HG03354 (cell line): ENCODE measurements around the gene NT5DC1.
"Not testable (repeated sequence)": the region's sequence is repeated elsewhere in the genome, so short reads cannot be mapped to it uniquely, and the experiment has no call there.

Source experiments
- ATAC-seq: cut with Tn5 transposase; IDR thresholded peaks from one replicate; pipeline ENCODE4 v1.9.1; 2021; ENCODE audit warnings: mild to moderate bottlenecking; ENCODE audit not compliant: unreplicated experiment, poor library complexity, severe bottlenecking

The NT5DC1 gene

GRCh38 chr6:116087437-116088027 lies 13.1 kb upstream of the NT5DC1 start:
- ATAC-seq = peak; percentile 97

GRCh38 chr6:116088946-116089345 lies 11.7 kb upstream of the NT5DC1 start:
- no peak for ATAC-seq

GRCh38 chr6:116090251-116090650 lies 10.4 kb upstream of the NT5DC1 start:
- ATAC-seq = peak; percentile 63

- ATAC-seq = no peak
These were observed 6.6 kb upstream of the NT5DC1 start for GRCh38 chr6:116094041-116094440.

DNA sequence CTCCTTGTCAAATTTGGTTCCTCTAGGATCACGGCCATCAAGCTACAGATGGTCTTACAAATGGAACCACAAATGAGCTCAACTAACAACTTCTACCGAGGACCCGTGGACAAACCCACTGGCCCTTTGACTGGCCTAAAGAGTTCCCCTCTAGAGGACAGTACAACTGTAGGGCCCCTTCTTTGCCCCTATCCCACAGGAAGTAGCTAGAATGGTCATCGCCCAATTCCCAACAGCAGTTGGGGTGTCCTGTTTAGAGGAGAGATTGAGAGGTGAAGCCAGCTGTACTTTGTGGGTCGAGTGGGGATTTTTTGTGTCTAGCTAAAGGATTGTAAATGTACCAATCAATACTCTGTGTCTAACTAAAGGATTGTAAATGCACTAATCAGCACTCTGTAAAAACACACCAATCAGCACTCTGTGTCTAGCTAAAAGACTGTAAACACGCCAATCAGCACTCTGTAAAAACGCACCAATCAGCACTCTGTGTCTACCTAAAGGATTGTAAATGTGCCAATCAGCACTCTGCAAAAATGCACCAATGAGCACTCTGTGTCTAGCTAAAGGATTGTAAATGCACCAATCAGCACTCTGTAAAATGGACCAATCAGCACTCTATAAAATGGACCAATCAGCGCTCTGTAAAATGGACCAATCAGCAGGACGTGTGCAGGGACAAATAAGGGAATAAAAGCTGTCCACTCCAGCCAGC lies 4.4 kb upstream of the NT5DC1 start:
- ATAC-seq = not testable (repeated sequence)

DNA sequence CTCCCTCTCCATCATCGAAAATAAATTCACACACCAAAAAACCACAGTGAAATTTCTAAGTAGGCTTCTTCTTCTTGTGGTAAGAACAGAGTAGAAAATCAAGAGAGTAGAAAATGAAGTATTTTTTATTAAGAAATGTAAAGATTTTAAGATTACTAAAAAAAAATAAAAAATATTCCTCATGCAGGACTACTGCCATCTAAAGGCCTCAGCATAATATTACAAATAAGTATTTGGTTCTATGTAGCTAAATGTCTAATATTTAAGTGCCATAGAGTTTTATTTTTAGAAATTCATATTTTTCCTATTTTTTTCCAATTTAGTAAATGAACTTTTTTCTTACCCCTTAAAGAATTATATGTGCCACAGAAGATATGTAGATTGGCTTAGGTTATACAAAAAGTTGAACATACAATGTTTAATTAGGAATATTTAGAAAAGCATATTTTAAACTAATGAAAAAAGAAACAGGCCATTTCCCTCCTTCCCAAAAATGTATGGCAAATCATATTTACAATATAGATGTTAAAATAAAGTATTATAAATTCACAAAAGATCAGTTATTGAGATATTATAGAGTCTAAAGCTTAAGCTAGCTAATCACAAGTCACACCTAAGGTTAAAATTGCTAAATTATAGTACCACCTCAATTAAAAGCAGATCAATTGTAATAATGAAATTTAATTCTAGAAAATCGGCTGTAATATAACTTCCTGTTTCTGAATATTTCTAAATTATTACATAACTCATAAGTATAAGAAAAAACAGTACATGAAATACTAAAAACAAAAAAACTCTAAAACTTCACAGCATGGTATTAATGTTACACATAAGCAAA lies 3.5 kb upstream of the NT5DC1 start:
- no peak for ATAC-seq

DNA sequence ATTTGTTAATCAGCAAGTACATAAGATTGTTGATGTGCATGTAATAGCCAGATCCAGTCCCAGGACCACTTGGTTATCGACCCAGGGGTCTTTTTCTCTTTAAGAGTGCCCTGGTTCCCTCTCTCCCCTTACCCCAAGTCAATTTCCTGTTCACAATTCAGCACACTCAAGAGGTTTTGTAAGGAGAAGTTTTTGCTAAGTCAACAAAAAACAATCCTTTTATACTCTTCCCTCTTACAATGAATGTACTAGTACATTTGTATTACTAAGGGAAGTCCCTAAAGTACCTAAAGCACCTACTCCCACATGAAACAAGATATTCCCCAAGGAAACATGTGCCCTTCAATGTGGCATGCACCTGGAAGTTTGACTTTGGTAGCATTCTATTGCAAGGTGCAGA lies 1.6 kb upstream of the NT5DC1 start:
- no peak for ATAC-seq

GRCh38 chr6:116101302-116101718 lies 657 bp downstream of the NT5DC1 start:
- no peak for ATAC-seq

DNA sequence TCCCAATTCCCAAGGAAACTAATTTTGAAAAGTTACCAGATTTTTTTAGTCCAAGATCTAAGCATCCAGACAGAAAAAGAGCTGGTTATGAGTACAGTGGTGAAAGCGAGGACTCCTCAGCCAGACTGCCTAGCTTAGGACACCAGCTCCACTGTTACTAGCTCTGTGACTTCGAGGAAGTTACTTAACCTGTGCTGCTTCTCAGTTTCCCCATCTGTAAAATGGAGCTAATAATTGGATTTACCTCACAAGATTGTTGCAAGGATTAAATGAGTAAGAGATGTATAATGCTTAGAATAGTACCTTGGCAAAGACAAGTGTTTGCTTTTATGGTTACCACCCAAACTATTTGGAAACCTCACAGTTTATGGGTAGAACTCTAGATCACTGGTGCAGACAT lies 1.1 kb downstream of the NT5DC1 start:
- no peak for ATAC-seq

- ATAC-seq = no peak
These were observed 2.2 kb downstream of the NT5DC1 start for GRCh38 chr6:116102873-116103272.

GRCh38 chr6:116104636-116105035 lies 4.0 kb downstream of the NT5DC1 start:
- no peak for ATAC-seq

GRCh38 chr6:116105247-116105646 lies 4.6 kb downstream of the NT5DC1 start:
- ATAC-seq = no peak

DNA sequence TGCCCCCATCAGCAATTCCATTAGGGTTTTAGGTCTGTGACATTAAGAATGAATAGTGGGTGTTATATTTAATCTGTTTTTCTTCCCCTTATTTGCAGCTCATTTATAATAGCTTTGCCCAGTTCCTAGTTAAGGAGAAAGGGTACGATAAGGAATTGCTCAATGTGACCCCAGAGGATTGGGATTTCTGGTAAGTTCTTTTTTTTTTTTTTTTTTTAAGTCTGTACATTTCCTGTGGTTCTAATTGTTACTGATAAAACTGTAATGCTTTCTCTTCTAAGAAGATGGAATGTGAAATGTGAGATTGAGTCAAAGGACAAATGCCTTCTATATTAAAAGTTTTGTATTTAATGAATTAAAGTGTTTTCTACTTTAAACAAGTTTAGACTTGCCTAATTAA lies 5.5 kb downstream of the NT5DC1 start:
- ATAC-seq = no peak

DNA sequence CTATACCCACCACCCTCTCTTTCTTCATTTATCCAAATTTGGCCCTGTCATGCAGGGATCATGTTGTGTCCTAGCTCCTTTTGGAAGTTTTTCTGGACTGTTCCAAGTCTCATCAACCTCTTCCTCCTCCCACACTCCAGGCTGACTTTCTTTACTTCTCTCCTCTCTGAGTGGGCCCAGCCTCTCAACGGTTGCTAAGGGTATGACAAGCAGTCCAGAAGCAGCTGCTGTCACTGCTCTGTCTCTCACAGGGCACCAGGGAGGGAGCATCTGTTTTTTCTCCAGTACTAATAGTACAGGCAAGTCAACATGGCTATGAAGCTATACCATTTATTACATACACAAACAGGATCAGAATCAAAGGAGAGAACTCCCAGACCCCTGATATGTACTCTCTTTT lies 8.2 kb downstream of the NT5DC1 start:
- ATAC-seq = no peak

DNA sequence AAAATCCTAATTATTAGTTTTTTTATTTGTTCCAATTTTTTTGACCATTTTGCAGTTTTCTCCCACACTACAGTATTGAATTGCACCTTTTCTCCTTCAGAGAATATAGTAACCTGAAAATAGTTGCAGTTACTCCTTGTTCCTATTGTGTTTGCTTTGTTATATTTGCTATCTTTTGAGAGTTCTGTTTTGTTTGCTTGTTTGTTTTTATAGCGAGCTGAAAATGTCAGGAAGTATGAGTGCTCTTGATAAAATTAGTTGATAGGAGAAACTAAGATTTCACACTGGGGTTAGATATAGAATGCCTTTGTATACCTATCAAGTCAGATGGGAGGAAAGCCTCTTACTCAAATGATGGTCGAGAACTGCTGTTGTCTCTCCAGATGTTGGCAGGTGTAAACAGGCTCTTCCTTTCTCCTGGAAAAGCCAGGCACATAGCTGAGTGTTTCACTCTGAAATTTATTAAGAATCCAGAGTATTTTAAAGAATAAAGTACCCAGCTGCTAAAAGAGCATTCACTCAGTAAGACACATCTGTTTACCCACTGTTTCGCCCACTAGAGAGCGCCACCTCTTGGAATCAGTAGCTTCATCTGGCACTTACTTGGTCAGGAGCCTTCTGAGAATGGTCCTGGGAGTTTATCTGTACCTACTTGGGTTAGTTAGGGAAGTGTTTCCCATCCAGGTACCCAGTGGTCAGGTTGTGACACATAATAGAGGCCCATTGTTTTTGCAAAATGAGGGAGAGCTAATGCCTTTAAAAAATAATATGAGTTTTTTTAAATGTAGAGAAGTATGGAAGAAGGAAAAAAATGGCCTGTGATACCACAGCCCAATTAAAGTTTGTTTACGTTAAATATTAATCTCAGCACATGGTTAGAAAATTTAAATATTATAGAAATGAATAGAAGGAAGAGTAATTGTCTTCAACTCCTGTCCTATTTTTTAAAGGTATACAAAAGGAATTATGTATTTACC lies 11.2 kb downstream of the NT5DC1 start:
- peak; percentile 78 for ATAC-seq

DNA sequence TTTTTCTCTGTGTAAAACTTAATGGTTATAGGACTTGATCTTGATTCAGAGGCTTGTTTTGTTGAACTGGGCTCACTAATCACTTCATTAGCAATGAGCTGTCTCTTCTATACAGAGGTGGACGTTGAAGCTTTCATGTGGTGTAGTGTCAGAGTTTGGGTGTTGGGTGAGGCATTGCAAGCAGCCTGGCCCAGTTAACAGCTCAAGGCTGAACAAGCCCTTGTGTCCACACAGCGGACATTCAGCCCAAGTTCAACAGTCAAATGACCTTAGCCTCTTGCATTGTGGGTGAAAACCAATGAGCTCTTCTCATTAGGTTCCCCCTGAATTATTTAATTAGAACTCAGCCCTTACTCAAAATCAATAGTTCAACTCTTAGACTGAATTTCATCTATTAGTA lies 12.7 kb downstream of the NT5DC1 start:
- no peak for ATAC-seq

DNA sequence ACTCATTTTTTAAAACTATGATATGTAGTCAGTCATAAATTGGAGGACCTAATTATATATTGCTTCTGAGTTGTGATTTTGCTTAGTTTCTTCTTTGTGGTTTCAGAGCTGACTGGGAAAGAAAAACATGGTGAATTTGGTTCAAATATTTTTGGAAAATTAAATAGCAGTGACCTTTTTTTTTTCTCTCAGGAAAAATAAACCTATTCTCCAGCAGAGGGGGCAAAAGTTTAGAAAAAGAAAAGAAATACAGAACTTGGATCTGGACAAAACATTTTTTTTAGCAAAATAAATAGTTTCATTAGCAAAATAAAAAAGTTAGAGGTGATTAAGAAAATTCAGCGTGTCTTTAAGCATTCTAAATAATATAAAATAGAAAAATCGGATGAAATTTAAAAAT lies 15.1 kb downstream of the NT5DC1 start:
- ATAC-seq = no peak

DNA sequence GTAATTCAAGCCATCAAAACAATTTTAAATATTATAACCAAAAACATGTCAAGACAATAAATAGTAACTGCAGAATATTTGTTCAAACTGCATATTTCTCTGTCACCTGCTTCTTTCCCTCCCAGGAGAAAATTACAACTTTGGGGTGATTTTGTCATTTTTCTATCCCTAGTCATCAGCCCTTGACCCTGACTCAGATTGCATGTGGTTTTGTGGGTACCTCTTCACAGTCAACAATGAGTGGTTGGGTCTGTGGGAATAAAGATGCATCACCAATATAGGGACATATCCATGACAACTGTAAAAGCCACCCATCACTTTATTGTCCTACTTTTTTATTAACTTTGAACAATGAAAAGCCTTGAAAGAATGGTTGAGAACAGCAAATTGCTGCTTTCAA lies 18.0 kb downstream of the NT5DC1 start:
- no peak for ATAC-seq

DNA sequence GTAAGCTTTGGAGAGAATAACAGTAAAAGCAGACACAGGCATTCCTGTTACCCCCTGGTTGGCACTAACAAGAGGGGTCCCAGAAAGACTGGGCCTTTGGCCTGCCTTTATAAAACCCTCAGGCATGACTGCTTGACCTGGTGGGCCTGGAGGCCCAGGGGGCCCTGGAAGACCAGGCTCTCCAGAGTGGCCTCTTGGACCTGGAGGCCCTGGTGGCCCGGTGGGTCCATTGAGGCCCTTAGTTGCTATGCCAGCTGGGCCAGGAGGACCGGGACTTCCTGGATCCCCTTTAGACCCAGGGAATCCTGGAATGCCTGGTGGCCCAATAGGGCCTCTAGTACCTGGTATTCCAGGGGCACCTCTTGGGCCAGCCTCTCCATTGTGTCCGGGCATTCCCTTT lies 19.8 kb downstream of the NT5DC1 start:
- ATAC-seq = no peak

- ATAC-seq = no peak
These were observed 25.4 kb downstream of the NT5DC1 start, which contains the start of gene COL10A1 for GRCh38 chr6:116126032-116126431. Gene COL10A1 (minus strand): TSS chr6:116126132. CDS start chr6:116125492, 640 bp downstream.
